Measurements from ENCODE around the gene PTDSS2. TPM values are rescaled to one million over a fixed set of nuclear protein-coding genes. Genes with fewer than 3 reads are reported as not detected.

PTDSS2 gene
- total and polyA plus RNA-seq, 10 of the 15 experiments (the other 5 are each of a cell fraction or from before 2014, with no cell fraction given), result 0.39 to 21.1 (median 10.8) TPM

DNA sequence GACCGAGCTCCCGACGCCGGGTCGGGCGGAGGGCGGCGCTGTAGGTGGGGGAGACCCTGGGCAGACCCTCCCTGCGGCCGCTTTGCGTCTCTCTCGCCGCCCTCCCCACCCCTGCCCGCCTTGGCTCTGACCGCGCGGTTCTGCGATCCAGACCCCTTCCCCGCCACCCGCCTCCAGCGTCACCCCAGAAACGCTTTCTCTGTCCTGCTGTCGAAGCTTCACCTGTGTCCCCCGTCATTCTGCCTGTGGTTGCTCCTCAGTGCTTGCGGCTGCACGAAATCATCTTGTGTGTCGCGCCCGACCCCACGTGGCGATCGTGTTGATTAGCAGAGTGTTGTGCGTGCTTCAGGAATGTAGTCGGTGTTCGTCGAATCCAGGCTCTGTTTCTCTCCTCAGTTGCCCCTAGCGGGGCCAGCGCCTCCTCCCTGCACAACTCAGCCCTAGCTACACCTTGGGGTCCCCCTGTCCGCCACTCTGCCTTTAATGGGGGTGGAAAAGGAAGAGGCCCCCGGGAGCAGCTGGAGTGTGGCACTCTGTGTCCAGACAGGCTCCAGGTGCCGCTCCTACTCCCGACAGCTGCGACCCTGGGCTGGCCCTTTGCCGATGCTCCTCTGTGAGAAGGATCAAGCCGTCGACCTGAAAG is 851 bp downstream of the PTDSS2 start (continued):
- TF ChIP-seq EGR1 (IDR thresholded peaks at IDR 0.05; ENCODE audit: borderline replicate concordance in 1 of 2, low read depth in 2 of 2, low read length in 2 of 2) (no peak), ETV6 (conservative IDR thresholded peaks at IDR 0.05 in 1 of 2, IDR thresholded peaks at IDR 0.05 in 1 of 2; ENCODE audit: borderline replicate concordance in 1 of 2, low read depth in 1 of 2) (no peak), SMC3 (IDR thresholded peaks at IDR 0.05; ENCODE audit: borderline replicate concordance, low read length) (no peak), EZH2 (IDR thresholded peaks at IDR 0.05; ENCODE audit: borderline replicate concordance, control insufficient read depth, low read depth, low read length) (no peak), RAD51 (IDR thresholded peaks at IDR 0.05) (no peak), NR2C2 (IDR thresholded peaks at IDR 0.05; ENCODE audit: borderline replicate concordance, control insufficient read depth, insufficient read length, low read depth) (no peak), MEF2B (IDR thresholded peaks at IDR 0.05; ENCODE audit: partially characterized antibody, poor library complexity, severe bottlenecking) (no peak), LARP7 (IDR thresholded peaks at IDR 0.05) (no peak), SREBF1 (IDR thresholded peaks at IDR 0.05; ENCODE audit: low read length) (no peak), HDAC2 (IDR thresholded peaks at IDR 0.05) (no peak), RUNX3 (IDR thresholded peaks at IDR 0.05; ENCODE audit: low read length) (peak; percentile 72), CBX5 (IDR thresholded peaks at IDR 0.05; ENCODE audit: low read depth) (no peak), HCFC1 (IDR thresholded peaks at IDR 0.05; ENCODE audit: low read length) (no peak), CBX3 (IDR thresholded peaks at IDR 0.05; ENCODE audit: borderline replicate concordance, low read depth) (no peak), FOS (IDR thresholded peaks at IDR 0.05; ENCODE audit: borderline replicate concordance, extremely low read depth, insufficient read length) (no peak), PAX8 (IDR thresholded peaks at IDR 0.05) (no peak), GATAD2B (conservative IDR thresholded peaks at IDR 0.05; ENCODE audit: low read depth) (no peak), IKZF2 (IDR thresholded peaks at IDR 0.05) (peak in 1 of 2 experiments; percentile 23; a peak in 1 of 4 replicates)
- TF ChIP-seq, protein P1, sequence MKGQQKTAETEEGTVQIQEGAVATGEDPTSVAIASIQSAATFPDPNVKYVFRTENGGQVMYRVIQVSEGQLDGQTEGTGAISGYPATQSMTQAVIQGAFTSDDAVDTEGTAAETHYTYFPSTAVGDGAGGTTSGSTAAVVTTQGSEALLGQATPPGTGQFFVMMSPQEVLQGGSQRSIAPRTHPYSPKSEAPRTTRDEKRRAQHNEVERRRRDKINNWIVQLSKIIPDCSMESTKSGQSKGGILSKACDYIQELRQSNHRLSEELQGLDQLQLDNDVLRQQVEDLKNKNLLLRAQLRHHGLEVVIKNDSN (IDR thresholded peaks at IDR 0.05; ENCODE audit: borderline replicate concordance, extremely low read length, insufficient read depth, low read depth, low read length), result peak; percentile 55
- TF ChIP-seq, protein P2, sequence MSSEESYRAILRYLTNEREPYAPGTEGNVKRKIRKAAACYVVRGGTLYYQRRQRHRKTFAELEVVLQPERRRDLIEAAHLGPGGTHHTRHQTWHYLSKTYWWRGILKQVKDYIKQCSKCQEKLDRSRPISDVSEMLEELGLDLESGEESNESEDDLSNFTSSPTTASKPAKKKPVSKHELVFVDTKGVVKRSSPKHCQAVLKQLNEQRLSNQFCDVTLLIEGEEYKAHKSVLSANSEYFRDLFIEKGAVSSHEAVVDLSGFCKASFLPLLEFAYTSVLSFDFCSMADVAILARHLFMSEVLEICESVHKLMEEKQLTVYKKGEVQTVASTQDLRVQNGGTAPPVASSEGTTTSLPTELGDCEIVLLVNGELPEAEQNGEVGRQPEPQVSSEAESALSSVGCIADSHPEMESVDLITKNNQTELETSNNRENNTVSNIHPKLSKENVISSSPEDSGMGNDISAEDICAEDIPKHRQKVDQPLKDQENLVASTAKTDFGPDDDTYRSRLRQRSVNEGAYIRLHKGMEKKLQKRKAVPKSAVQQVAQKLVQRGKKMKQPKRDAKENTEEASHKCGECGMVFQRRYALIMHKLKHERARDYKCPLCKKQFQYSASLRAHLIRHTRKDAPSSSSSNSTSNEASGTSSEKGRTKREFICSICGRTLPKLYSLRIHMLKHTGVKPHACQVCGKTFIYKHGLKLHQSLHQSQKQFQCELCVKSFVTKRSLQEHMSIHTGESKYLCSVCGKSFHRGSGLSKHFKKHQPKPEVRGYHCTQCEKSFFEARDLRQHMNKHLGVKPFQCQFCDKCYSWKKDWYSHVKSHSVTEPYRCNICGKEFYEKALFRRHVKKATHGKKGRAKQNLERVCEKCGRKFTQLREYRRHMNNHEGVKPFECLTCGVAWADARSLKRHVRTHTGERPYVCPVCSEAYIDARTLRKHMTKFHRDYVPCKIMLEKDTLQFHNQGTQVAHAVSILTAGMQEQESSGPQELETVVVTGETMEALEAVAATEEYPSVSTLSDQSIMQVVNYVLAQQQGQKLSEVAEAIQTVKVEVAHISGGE (CRISPR knock-in tag; IDR thresholded peaks at IDR 0.05), result no peak
- TF ChIP-seq, protein P3, sequence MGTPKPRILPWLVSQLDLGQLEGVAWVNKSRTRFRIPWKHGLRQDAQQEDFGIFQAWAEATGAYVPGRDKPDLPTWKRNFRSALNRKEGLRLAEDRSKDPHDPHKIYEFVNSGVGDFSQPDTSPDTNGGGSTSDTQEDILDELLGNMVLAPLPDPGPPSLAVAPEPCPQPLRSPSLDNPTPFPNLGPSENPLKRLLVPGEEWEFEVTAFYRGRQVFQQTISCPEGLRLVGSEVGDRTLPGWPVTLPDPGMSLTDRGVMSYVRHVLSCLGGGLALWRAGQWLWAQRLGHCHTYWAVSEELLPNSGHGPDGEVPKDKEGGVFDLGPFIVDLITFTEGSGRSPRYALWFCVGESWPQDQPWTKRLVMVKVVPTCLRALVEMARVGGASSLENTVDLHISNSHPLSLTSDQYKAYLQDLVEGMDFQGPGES (IDR thresholded peaks at IDR 0.05), result no peak
- TF ChIP-seq, protein P4, sequence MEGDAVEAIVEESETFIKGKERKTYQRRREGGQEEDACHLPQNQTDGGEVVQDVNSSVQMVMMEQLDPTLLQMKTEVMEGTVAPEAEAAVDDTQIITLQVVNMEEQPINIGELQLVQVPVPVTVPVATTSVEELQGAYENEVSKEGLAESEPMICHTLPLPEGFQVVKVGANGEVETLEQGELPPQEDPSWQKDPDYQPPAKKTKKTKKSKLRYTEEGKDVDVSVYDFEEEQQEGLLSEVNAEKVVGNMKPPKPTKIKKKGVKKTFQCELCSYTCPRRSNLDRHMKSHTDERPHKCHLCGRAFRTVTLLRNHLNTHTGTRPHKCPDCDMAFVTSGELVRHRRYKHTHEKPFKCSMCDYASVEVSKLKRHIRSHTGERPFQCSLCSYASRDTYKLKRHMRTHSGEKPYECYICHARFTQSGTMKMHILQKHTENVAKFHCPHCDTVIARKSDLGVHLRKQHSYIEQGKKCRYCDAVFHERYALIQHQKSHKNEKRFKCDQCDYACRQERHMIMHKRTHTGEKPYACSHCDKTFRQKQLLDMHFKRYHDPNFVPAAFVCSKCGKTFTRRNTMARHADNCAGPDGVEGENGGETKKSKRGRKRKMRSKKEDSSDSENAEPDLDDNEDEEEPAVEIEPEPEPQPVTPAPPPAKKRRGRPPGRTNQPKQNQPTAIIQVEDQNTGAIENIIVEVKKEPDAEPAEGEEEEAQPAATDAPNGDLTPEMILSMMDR (IDR thresholded peaks at IDR 0.05 in 2 of 3, conservative IDR thresholded peaks at IDR 0.05 in 1 of 3; ENCODE audit: control insufficient read depth in 2 of 3, extremely low read depth in 1 of 3, insufficient read depth in 1 of 3, low read depth in 3 of 3, low read length in 3 of 3), result peak; percentile 30 to 51 (median 45); a peak in 5 of 6 replicates

Data from GM12878 (cell line).